HFFc6 (cell line): ENCODE measurements around the gene FNDC3A. TPM values are rescaled to one million over a fixed set of nuclear protein-coding genes. Genes with fewer than 3 reads are reported as not detected.

Experiments
- DNase-seq: peaks from one replicate; pipeline ENCODE4 v3.0.0-alpha.2; 2018
- H3K27ac Mint-ChIP-seq: 2 replicates; pipeline ENCODE4 v1.8.0; 2020; ENCODE audit warnings: mild to moderate bottlenecking, mixed read lengths
- H3K27me3 Mint-ChIP-seq: 2 replicates; pipeline ENCODE4 v1.8.0; 2021; ENCODE audit warnings: mild to moderate bottlenecking, moderate library complexity, mixed read lengths; ENCODE audit not compliant: insufficient read depth
- H3K36me3 Mint-ChIP-seq: 2 replicates; pipeline ENCODE4 v1.8.0; 2021; ENCODE audit warnings: low read depth, mixed read lengths
- H3K4me1 Mint-ChIP-seq: 2 replicates; pipeline ENCODE4 v1.8.0; 2020; ENCODE audit warnings: low read depth, mixed read lengths
- H3K4me3 Mint-ChIP-seq: 2 replicates; pipeline ENCODE4 v1.8.0; 2020; ENCODE audit warnings: mild to moderate bottlenecking, moderate library complexity, mixed read lengths
- H3K9me3 Mint-ChIP-seq: 2 replicates; pipeline ENCODE4 v1.8.0; 2020; ENCODE audit warnings: mild to moderate bottlenecking, mixed read lengths
- total RNA-seq, 6 experiments: library from RNA; stranded (reverse); fragmentation: NEBNext Ultra II Directional; extraction: Animal tissue kit (Norgen Biotek cat#: 25700); gene quantifications; 2 replicates in 1 of 6; 3 replicates in 5 of 6; pipeline ENCODE4 v1.2.3, GENCODE V29; 2021
- TF ChIP-seq, protein P1 (sequence below): fragments of 200-600 bp; sonication (generic); IDR thresholded peaks from 2 replicates; pipeline ENCODE4 v1.5.0; 2021; ENCODE audit warnings: antibody characterized with exemption, mild to moderate bottlenecking

Gene FNDC3A
- total RNA-seq, 6 experiments from 2014 or later, result 60.3 to 73.8 (median 67.9) TPM

GRCh38 chr13:48969685-48970084 is 6.0 kb upstream of the FNDC3A start:
- H3K36me3 Mint-ChIP-seq, result peaks cover 46% of the 10 kb centered on the region
- no peak for DNase-seq
- H3K4me1 Mint-ChIP-seq, result peaks cover 4% of the 10 kb centered on the region
- H3K9me3 Mint-ChIP-seq, result peaks cover 52% of the 10 kb centered on the region
- TF ChIP-seq, protein P1, sequence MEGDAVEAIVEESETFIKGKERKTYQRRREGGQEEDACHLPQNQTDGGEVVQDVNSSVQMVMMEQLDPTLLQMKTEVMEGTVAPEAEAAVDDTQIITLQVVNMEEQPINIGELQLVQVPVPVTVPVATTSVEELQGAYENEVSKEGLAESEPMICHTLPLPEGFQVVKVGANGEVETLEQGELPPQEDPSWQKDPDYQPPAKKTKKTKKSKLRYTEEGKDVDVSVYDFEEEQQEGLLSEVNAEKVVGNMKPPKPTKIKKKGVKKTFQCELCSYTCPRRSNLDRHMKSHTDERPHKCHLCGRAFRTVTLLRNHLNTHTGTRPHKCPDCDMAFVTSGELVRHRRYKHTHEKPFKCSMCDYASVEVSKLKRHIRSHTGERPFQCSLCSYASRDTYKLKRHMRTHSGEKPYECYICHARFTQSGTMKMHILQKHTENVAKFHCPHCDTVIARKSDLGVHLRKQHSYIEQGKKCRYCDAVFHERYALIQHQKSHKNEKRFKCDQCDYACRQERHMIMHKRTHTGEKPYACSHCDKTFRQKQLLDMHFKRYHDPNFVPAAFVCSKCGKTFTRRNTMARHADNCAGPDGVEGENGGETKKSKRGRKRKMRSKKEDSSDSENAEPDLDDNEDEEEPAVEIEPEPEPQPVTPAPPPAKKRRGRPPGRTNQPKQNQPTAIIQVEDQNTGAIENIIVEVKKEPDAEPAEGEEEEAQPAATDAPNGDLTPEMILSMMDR, result no peak
- H3K27ac Mint-ChIP-seq, result no peak overlapping the region
- H3K27me3 Mint-ChIP-seq, result peaks cover 6% of the 10 kb centered on the region
- H3K4me3 Mint-ChIP-seq, result no peak overlapping the region

DNA sequence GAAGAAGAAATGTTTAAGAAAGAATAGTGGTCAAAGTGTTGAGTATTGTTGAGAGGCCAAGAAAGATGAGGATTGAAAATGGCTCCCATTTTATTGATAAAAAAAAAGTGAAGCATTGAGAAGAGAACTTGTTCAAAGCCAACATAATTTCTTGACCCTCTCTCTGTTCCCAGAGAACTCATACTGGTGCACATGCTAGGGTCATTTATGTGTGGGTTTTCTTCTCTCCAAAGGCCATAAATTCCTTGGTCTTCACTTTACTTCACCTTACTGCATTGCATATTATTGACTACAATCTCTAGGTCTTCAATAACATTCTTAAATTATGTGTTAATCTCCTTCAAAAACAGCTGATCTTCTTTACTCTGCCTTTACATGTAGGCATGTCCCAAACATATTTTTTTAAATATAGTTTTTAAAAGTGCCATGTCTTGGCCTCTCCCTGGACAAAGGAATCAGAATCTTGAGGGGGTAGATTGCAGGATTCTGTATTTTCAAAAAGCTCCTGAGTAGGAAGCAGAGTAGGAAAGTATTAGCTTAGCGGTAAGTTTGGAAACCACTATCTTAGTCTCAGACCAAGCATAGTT is 1.8 kb upstream of the FNDC3A start:
- TF ChIP-seq, protein P1, result no peak
- Mint-ChIP-seq H3K36me3 (peaks cover 63% of the 10 kb centered on the region), H3K27ac (no peak overlapping the region), H3K4me1 (peaks cover 18% of the 10 kb centered on the region), H3K9me3 (peaks cover 56% of the 10 kb centered on the region), H3K4me3 (peak overlapping the region; percentile 97), H3K27me3 (no peaks in the 10 kb centered on the region)
- DNase-seq, result no peak

GRCh38 chr13:48975101-48975855 is 434 bp upstream of the FNDC3A start:
- peak overlapping the region; percentile 97 for H3K4me3 Mint-ChIP-seq
- H3K27ac Mint-ChIP-seq, result peak overlapping the region; percentile 94
- peak; percentile 57 for DNase-seq
- TF ChIP-seq, protein P1, result no peak
- H3K4me1 Mint-ChIP-seq, result peaks cover 32% of the 10 kb centered on the region
- no peaks in the 10 kb centered on the region for H3K27me3 Mint-ChIP-seq
- H3K9me3 Mint-ChIP-seq, result peaks cover 50% of the 10 kb centered on the region
- H3K36me3 Mint-ChIP-seq, result peaks cover 56% of the 10 kb centered on the region

GRCh38 chr13:48976576-48977285 is 1.0 kb downstream of the FNDC3A start:
- Mint-ChIP-seq H3K4me1 (peaks cover 45% of the 10 kb centered on the region), H3K36me3 (peaks cover 44% of the 10 kb centered on the region), H3K27me3 (no peaks in the 10 kb centered on the region), H3K9me3 (peaks cover 36% of the 10 kb centered on the region), H3K4me3 (peak overlapping the region; percentile 97), H3K27ac (peak overlapping the region; percentile 91)
- TF ChIP-seq, protein P1, result no peak
- DNase-seq, result peak; percentile 15

GRCh38 chr13:48977286-48977625 is 1.5 kb downstream of the FNDC3A start:
- Mint-ChIP-seq H3K27ac (peak overlapping the region; percentile 91), H3K27me3 (no peaks in the 10 kb centered on the region), H3K4me1 (peaks cover 46% of the 10 kb centered on the region), H3K9me3 (peaks cover 32% of the 10 kb centered on the region), H3K36me3 (peaks cover 41% of the 10 kb centered on the region), H3K4me3 (peak overlapping the region; percentile 97)
- DNase-seq, result no peak
- TF ChIP-seq, protein P1, result no peak
